ENCODE measurements around the gene AGTPBP1.

The AGTPBP1 gene

DNA sequence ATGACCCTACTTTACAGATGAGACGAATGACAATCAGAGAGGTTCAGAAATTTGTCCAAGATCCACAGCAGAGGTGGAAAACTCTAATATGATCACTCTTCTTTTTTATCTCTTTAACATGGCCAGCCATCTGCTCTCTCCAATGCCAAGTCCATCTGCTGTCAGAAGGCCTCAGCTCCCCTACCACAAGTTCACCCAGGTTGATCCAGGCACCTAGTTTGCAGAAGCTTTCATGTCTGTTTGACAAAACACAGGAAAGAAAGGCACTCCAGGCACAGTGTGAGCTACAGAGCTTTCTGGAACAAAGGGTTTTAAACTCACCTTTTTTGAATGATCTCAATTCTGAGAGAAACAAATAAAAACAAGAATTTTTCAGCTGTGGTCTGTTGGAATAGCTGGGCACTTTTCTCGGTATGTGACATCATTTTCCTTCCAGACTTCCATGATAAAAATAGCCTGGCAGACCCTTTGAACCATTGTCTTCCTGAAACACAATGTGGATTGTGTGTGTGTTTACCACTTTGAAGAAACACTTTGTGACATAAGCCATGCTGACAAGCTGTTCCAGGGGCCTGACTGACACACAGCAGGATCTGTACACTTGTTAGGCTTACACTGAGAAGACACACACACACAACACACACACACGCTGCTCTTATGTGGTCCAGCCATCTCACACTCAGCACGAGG, 214.3 kb downstream of the AGTPBP1 start:
- TF ChIP-seq, protein P1, sequence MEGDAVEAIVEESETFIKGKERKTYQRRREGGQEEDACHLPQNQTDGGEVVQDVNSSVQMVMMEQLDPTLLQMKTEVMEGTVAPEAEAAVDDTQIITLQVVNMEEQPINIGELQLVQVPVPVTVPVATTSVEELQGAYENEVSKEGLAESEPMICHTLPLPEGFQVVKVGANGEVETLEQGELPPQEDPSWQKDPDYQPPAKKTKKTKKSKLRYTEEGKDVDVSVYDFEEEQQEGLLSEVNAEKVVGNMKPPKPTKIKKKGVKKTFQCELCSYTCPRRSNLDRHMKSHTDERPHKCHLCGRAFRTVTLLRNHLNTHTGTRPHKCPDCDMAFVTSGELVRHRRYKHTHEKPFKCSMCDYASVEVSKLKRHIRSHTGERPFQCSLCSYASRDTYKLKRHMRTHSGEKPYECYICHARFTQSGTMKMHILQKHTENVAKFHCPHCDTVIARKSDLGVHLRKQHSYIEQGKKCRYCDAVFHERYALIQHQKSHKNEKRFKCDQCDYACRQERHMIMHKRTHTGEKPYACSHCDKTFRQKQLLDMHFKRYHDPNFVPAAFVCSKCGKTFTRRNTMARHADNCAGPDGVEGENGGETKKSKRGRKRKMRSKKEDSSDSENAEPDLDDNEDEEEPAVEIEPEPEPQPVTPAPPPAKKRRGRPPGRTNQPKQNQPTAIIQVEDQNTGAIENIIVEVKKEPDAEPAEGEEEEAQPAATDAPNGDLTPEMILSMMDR (conservative IDR thresholded peaks at IDR 0.05), result no peak
- no peak for TF ChIP-seq ZFX (IDR thresholded peaks at IDR 0.05)
- H3K27ac ChIP-seq, result no peak overlapping the region

DNA sequence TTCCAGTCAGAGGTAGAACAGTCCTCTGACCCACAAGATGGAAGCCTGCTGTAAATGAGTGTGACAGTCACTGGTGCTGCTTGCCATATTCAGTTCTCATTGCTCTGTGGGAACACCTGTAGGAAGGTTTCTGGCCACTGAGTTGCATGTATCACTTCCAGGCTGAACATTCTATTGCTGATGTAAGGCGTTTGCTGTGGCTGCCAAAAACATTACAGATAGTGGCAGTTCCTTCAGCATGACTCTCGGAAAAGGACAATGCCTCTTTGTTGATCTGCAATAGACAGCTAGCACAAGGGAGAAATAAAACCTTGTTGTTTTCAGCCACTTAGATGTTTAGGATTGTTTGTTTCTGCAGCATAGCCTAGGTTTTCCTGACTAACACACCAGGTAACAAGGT, 217.2 kb downstream of the AGTPBP1 start:
- H3K27ac ChIP-seq, result no peak overlapping the region
- TF ChIP-seq, protein P1 (conservative IDR thresholded peaks at IDR 0.05), result no peak
- TF ChIP-seq ZFX (IDR thresholded peaks at IDR 0.05), result no peak

DNA sequence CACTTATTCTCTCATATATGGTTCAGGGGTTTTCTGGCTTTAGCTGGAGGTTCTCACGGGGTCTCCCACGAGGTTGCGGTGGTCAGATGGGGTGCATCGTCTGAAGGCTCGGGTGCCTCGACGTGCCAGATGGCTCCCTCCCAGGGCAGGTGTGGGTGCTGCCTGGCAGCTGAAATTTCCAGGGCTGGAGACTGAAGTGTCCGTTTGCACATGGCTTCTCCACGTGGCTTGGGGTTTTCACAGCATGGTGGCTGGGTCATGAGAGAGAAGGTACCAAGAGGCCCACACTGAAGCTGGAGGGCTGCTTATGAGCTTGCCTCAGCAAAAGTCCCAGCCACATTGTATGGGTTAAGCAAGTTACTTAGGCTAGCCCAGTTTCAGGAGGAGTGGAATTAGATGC, 218.6 kb downstream of the AGTPBP1 start:
- TF ChIP-seq, protein P1 (conservative IDR thresholded peaks at IDR 0.05), result no peak
- no peak for TF ChIP-seq ZFX (IDR thresholded peaks at IDR 0.05)
- no peak overlapping the region for H3K27ac ChIP-seq

DNA sequence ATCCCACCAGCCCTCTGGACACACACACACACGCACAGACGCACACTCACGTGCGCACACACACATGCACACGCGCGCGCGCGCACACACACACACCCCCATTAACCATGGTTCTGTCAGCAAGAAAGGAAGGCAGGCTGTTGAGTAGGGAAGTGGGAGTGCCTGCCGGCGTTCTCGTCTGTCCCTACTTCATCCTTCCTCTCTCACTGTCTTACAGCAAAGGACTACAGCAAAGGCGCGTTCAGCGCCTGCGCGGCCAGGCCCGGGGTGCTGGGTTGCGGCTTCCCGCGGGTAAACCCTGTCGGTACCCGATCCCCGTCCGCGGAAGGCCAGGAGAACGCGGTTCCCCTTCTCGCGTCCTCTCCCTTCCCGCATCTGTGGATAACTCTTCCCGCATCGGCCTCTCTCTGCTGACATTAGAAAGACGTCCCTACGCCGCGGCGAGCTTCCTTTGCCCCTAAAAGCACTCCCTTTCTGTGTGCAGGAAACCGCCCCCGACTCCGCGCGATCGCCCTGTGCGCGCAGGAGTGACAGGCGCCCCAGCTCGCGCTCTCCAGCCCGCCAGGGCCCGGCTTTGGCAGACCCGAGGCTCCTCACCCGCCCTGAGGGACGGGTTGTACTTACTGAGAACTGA, 219.2 kb downstream of the AGTPBP1 start:
- H3K27ac ChIP-seq, result no peak overlapping the region
- no peak for TF ChIP-seq ZFX (IDR thresholded peaks at IDR 0.05)
- TF ChIP-seq, protein P1 (conservative IDR thresholded peaks at IDR 0.05), result no peak

DNA sequence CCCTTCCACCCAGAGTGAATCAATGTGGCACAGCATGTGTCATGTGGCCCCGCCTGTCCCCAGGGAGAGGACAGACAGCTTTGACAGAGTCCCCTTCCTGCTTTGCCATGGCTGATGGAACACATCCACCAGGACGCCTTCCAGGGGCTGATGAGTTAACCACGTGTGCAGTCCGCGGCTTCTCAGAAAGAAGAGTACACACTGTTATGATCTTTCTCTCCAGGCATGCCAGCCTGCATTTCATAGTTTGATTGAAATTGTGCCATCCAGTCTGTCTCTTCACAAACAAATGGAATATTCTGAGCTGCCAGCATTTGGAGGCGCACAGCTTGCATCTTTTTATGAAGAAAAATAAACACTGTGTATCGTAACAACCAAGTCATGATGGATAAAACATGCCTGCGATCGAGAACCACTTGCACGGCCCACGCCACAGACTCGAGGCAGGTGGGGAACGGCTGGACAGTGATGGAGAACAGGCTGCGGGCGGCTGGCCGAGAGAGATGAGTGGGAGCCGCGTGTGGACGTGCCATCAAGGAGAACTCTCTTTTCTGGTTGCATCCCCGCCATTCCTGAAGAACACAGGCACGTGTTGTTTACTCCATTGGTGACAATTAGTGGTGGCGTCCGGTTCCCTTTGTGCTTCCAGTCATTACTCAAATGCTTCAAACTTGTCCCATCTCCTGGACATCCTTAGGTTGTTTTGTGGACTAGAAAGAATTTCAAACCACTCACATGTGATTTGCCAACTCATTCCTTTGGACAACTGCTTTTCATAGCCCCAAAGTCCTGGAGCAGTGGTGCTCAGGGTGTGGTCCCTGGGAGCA, 220.2 kb downstream of the AGTPBP1 start:
- no peak for TF ChIP-seq ZFX (IDR thresholded peaks at IDR 0.05)
- TF ChIP-seq, protein P1 (conservative IDR thresholded peaks at IDR 0.05), result no peak
- peak overlapping the region; percentile 36 for H3K27ac ChIP-seq

DNA sequence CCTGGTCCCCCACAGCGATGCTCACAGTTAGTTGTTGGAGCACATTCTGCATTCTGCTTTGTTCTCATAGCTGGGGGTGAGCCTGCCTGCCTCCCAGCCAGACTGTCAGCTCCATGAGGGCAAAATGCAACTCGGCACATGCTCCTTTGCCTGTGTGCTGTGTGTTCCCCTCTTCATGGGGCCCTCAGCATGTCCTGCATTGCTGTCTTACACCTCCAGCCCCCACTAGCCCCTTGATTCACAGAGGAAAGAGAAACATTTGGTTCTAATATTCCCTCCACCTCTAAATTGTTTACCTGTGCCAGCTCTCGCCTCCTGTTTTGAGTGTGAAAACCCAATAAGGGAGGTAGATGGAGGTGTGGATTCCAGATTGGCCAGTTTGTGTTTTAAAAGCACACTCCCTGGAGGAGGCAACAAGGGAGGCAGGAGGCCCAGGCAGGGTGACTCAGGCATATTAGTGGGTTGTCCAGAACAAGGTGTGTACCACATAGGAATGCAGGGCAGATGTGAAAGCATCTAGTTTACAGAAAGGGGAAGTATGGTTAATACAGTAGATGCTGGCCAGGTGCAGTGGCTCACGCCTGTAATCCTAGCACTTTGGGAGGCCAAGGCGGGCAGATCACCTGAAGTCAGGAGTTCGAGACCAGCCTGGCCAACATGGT, 224.6 kb downstream of the AGTPBP1 start:
- TF ChIP-seq ZFX (IDR thresholded peaks at IDR 0.05), result no peak
- TF ChIP-seq, protein P1 (conservative IDR thresholded peaks at IDR 0.05), result no peak

More for the DNA sequence above, 224.6 kb downstream of the AGTPBP1 start:
- no peak overlapping the region for H3K27ac ChIP-seq

All from C4-2B (cell line).